Tibial artery (tissue), 4 donors: ENCODE data around the gene NUDT7.

Experiments used
- DNase-seq, 2 donors: peaks; one replicate each; pipeline ENCODE4 v3.0.0-alpha.2; 2019
- H3K27ac ChIP-seq, 2 donors: fragments of 200-600 bp; sonication (generic) in 1 of 2; 1 replicate in 1 of 2; 2 replicates in 1 of 2; pipeline ENCODE4 v1.5.1; 2018 to 2019; ENCODE audit warnings: mild to moderate bottlenecking in 1 of 2
- H3K27me3 ChIP-seq, 2 donors: fragments of 200-600 bp; sonication (generic) in 1 of 2; one replicate each; pipeline versions ENCODE4 v1.5.1 to v1.6.0; 2016 to 2019
- H3K36me3 ChIP-seq, 3 donors: fragments of 200-600 bp; sonication (generic) in 2 of 3; one replicate each; pipeline ENCODE4 v1.5.1; 2016 to 2019; ENCODE audit warnings: mild to moderate bottlenecking in 2 of 3
- H3K4me1 ChIP-seq, 4 donors: fragments of 200-600 bp; sonication (generic) in 2 of 4; 1 replicate in 3 of 4; 2 replicates in 1 of 4; pipeline ENCODE4 v1.5.1; 2016 to 2019
- H3K4me3 ChIP-seq, 2 donors: fragments of 200-600 bp; sonication (generic) in 1 of 2; 1 replicate in 1 of 2; 2 replicates in 1 of 2; pipeline ENCODE4 v1.5.1; 2018 to 2019; ENCODE audit warnings: mild to moderate bottlenecking in 2 of 2
- H3K9me3 ChIP-seq, 3 donors: fragments of 200-600 bp; sonication (generic) in 1 of 3; one replicate each; pipeline ENCODE4 v1.5.1; 2016 to 2019
- CTCF ChIP-seq, 2 experiments: fragments of 200-600 bp in 1 of 2; fragments of 450-650 bp in 1 of 2; IDR thresholded peaks; one replicate each; pipeline ENCODE4 v1.5.1; 2017 to 2019; ENCODE audit warnings: antibody characterized with exemption in 2 of 2, mild to moderate bottlenecking in 1 of 2, moderate library complexity in 1 of 2
- intact Hi-C: fragments of 100-400 bp; cut with DNase I; formaldehyde crosslinking; loops from one replicate; pipeline ENCODE4 v1.15.0; 2023; ENCODE audit warnings: low total_unique reads

The NUDT7 gene

GRCh38 chr16:77784441-77785372, 62.4 kb downstream of the NUDT7 start:
- H3K36me3 ChIP-seq = no peaks in the 10 kb centered on the region
- H3K27ac ChIP-seq = no peak overlapping the region
- no peak for DNase-seq
- no peak overlapping the region for H3K4me3 ChIP-seq
- H3K27me3 ChIP-seq = peaks cover 0 to 24% of the 10 kb centered on the region in 2 donors
- peaks cover 0 to 24% (median 14%) of the 10 kb centered on the region in 4 donors for H3K4me1 ChIP-seq
- TF ChIP-seq CTCF (IDR thresholded peaks at IDR 0.05) = peak in 1 of 2 experiments; percentile 9
- H3K9me3 ChIP-seq = no peaks in the 10 kb centered on the region
- intact Hi-C loops = loop anchor here (10.0 kb wide), 1 partner anchor 60 kb away; the partner anchor contains the start of gene NUDT7

GRCh38 chr16:77785373-77785764, 63.1 kb downstream of the NUDT7 start:
- intact Hi-C loops = loop anchor here (10.0 kb wide), 1 partner anchor 61 kb away; the partner anchor contains the start of gene NUDT7
- Histone ChIP-seq H3K27ac (no peak overlapping the region), H3K27me3 (peaks cover 0 to 26% of the 10 kb centered on the region in 2 donors)

GRCh38 chr16:77786186-77786847, 64.0 kb downstream of the NUDT7 start:
- H3K4me3 ChIP-seq = no peak overlapping the region
- peaks cover 0 to 21% (median 13%) of the 10 kb centered on the region in 4 donors for H3K4me1 ChIP-seq
- intact Hi-C loops = loop anchor here (10.0 kb wide), 1 partner anchor 62 kb away; the partner anchor contains the start of gene NUDT7
- no peak overlapping the region for H3K27ac ChIP-seq
- no peak for TF ChIP-seq CTCF (IDR thresholded peaks at IDR 0.05)
- H3K27me3 ChIP-seq = peaks cover 0 to 26% of the 10 kb centered on the region in 2 donors
- H3K36me3 ChIP-seq = no peaks in the 10 kb centered on the region
- no peaks in the 10 kb centered on the region for H3K9me3 ChIP-seq
- no peak for DNase-seq

More at GRCh38 chr16:77785373-77785764, 63.1 kb downstream of the NUDT7 start:
- TF ChIP-seq CTCF (IDR thresholded peaks at IDR 0.05) = no peak
- Histone ChIP-seq H3K36me3 (no peaks in the 10 kb centered on the region), H3K4me3 (no peak overlapping the region), H3K4me1 (peaks cover 0 to 22% (median 14%) of the 10 kb centered on the region in 4 donors), H3K9me3 (no peaks in the 10 kb centered on the region)
- DNase-seq = no peak

GRCh38 chr16:77787452-77787851, 65.1 kb downstream of the NUDT7 start:
- TF ChIP-seq CTCF (IDR thresholded peaks at IDR 0.05) = no peak
- Histone ChIP-seq H3K27me3 (peaks cover 0 to 26% of the 10 kb centered on the region in 2 donors), H3K27ac (no peak overlapping the region), H3K36me3 (no peaks in the 10 kb centered on the region), H3K4me3 (no peak overlapping the region), H3K4me1 (peaks cover 0 to 21% (median 13%) of the 10 kb centered on the region in 4 donors), H3K9me3 (no peaks in the 10 kb centered on the region)
- intact Hi-C loops = loop anchor here (10.0 kb wide), 1 partner anchor 63 kb away; the partner anchor contains the start of gene NUDT7
- DNase-seq = no peak

GRCh38 chr16:77788181-77789084, 66.1 kb downstream of the NUDT7 start, which contains the start of gene VAT1L:
Gene VAT1L (plus strand): TSS chr16:77788564. CDS start chr16:77788683, 119 bp downstream.
- Histone ChIP-seq H3K4me3 (peak within 1 kb of the TSS; percentile 63 to 83), H3K4me1 (peaks cover 0 to 21% (median 13%) of the 10 kb centered on the region in 4 donors), H3K9me3 (no peaks in the 10 kb centered on the region), H3K27ac (peak within 1 kb of the TSS in 1 of 2 donors; percentile 12), H3K36me3 (no peaks in the 10 kb centered on the region), H3K27me3 (peaks cover 0 to 26% of the 10 kb centered on the region in 2 donors)
- intact Hi-C loops = loop anchor here (10.0 kb wide), 1 partner anchor 64 kb away; the partner anchor contains the start of gene NUDT7
- no peak for TF ChIP-seq CTCF (IDR thresholded peaks at IDR 0.05)
- peak; percentile 26 to 69 for DNase-seq
